ENCODE results near the gene SPATA4. TPM values are rescaled to one million over a fixed set of nuclear protein-coding genes. Genes with fewer than 3 reads are reported as not detected.

The SPATA4 gene
- total RNA-seq (2013; cell fraction: nucleolus; rRNA removed) = not detected in 2 replicates
- 0.11 TPM in 1 of 2 replicates, not detected in the other for total RNA-seq (2014; rRNA removed)
- not detected in 2 replicates for total RNA-seq (2014; rRNA removed; fragmentation: Illumina TruSeq; extraction: Trizol)
- not detected in 2 replicates for total RNA-seq (2021)
- not detected for polyA plus RNA-seq (2011; ENCODE audit: low read depth)
- not detected in 2 replicates for polyA plus RNA-seq (2011; rRNA removed)
- polyA plus RNA-seq (2011; cell fraction: cytosol; rRNA removed) = not detected in 2 replicates
- polyA plus RNA-seq (2011; cell fraction: nucleus; rRNA removed) = not detected in 2 replicates
- polyA plus RNA-seq (2012) = not detected in 2 replicates
- polyA plus RNA-seq (2014; fragmentation: Illumina TruSeq; extraction: Trizol) = not detected in 2 replicates
- not detected for polyA plus RNA-seq (2014; fragmentation: Nextera tagmentation; extraction: Ambion mirVana)
- not detected in 2 replicates for polyA plus RNA-seq (2014; rRNA removed)
- polyA plus RNA-seq (2016; fragmentation: Nextera tagmentation; extraction: Ambion mirVana) = not detected
- not detected in 2 replicates for polyA minus RNA-seq (2011; rRNA and poly(A)+ RNA removed)
- polyA minus RNA-seq (2011; cell fraction: cytosol; rRNA and poly(A)+ RNA removed) = not detected in 2 replicates
- not detected in 2 replicates for polyA minus RNA-seq (2011; cell fraction: nucleus; rRNA and poly(A)+ RNA removed)
- Bru-seq, nascent RNA = percentile 7 among the genes with signal in this experiment
- BruChase-seq, experiment 1, labeled RNA remaining after a 6-hour chase = not detected
- not detected for BruChase-seq, experiment 2, labeled RNA remaining after a 2-hour chase
- long read RNA-seq, experiment 1 = 0 reads
- long read RNA-seq, experiment 2 = 0 reads

DNA sequence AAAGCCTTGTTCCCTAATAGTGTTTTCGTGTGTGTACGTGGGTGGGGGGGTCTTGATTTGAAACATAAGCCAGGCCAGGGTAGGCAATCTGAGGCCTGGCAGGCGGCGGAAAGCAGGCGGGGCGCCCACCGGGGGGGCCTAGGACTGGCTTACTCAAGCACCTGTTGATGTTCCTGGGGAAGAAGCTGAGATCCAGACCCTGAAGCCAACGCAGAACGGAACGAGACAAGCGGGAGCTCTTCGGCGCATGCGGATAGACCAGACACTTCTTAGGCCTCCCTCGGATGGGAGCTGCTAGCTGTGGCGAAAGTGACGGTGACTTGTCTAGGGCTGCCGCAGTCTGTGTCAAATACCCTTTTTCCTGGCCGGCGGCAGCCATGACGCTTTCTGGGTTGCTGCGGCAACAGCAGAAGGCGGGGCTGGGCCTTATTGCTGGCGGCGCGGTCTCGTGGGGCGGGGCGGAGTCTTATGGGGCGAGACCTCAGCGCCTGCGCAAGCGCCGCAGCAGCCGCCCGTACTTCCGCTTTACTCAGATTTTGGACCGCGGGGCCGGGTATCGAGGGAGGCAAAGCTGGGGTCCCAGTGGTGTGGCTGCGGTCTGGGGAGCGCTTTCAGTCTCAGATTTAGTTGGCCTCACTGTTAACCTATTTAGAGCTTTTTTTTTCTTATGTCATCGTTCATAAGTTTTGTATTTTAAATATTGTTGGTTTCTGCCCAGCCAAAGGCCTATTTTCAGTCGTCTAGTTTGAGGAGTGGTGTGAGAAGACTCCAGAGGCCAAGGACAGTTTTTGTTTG, at the start of gene SPATA4:
Gene SPATA4 (minus strand): TSS at position 402 of the 795 bp plus-strand sequence. CDS start 23 bp downstream, at position 379.
- Histone ChIP-seq H3K9me3 (replicated peaks; ENCODE audit: control insufficient read depth, insufficient read depth, low read length) (no peaks in the 10 kb centered on the region; the same call in 1 of the 3 replicates), H3K27ac (ENCODE audit: control insufficient read depth, insufficient read depth) (no peak within 1 kb of the TSS), H3K36me3 (ENCODE audit: control insufficient read depth in 2 of 2, insufficient read depth in 2 of 2, low read length in 1 of 2) (no peaks in the 10 kb centered on the region), H4K20me1 (ENCODE audit: control insufficient read depth, insufficient read depth) (no peaks in the 10 kb centered on the region), H2AFZ (ENCODE audit: control insufficient read depth, low read depth, low read length) (peak within 1 kb of the TSS; percentile 95), H3K4me2 (ENCODE audit: control insufficient read depth, insufficient read depth) (peak within 1 kb of the TSS; percentile 96), H3K79me2 (ENCODE audit: control insufficient read depth, insufficient read depth, low read length) (no peaks in the 10 kb centered on the region), H3K4me3 (peak within 1 kb of the TSS; percentile 66), H3K4me1 (ENCODE audit: control insufficient read depth, insufficient read depth, low read length) (peaks cover 12% of the 10 kb centered on the region), H3K9ac (ENCODE audit: control insufficient read depth, insufficient read depth, low read length) (no peak within 1 kb of the TSS), H3K27me3 (replicated peaks in 1 of 2; ENCODE audit: control insufficient read depth in 2 of 2, insufficient read depth in 2 of 2, low read length in 1 of 2) (peaks cover 0 to 1% of the 10 kb centered on the region in 2 experiments; a peak in 3 of 4 replicates)
- POLR2A ChIA-PET = interaction anchor here (0.6 to 1.0 kb wide), 3 partner anchors 126 to 1075 kb away, joined by 3 to 4 read pairs (median 3); no protein-coding TSS in a partner anchor
- DNase-seq (ENCODE audit: low read depth, low spot score) = peak; percentile 84
- RAD21 ChIA-PET (ENCODE audit: unreplicated experiment) = interaction anchor here (0.7 kb wide), 1 partner anchor 464 kb away, joined by 3 read pairs; no protein-coding TSS in a partner anchor
- no TSS peak for BruUV-seq (replicated peaks)
- in situ Hi-C loops (cut with MboI) (loop anchor here (5.0 kb wide), 1 partner anchor 112 kb away; no protein-coding TSS in a partner anchor), intact Hi-C loops (cut with micrococcal nuclease; ENCODE audit: unreplicated experiment) (loop anchor here (1.0 kb wide), 2 partner anchors 71 to 125 kb away; no protein-coding TSS in a partner anchor)
- CTCF ChIA-PET = interaction anchor here (1.0 to 3.4 kb wide), 6 partner anchors 15 to 146 kb away, joined by 3 to 12 read pairs (median 4); no protein-coding TSS in a partner anchor
- SMC1A ChIA-PET (ENCODE audit: uncharacterized antibody, unreplicated experiment) = interaction anchor here (0.6 to 2.4 kb wide), 11 partner anchors 15 to 1246 kb away, joined by 3 to 9 read pairs (median 3); no protein-coding TSS in a partner anchor
- FAIRE-seq = peak; percentile 89
- ATAC-seq = peak; percentile 99
- WGBS (ENCODE audit: insufficient coverage, insufficient replicate concordance, low lambda C conversion rate, missing lambda C conversion rate) = 2% methylated on average over 45 of the region's 45 CpGs
- peak; percentile 82 for TF ChIP-seq BCL11A (IDR thresholded peaks at IDR 0.05; ENCODE audit: low read depth, low read length)
- TF ChIP-seq RCOR1 (conservative IDR thresholded peaks at IDR 0.05; ENCODE audit: low read depth, low read length) = peak; percentile 73; the same call in 1 of the 2 replicates
- 0 out of 2 replicates have a peak, but pooled peaks have one; percentile 35 for TF ChIP-seq HDGF (IDR thresholded peaks at IDR 0.05)
- no peak for TF ChIP-seq FOS (IDR thresholded peaks at IDR 0.05; ENCODE audit: borderline replicate concordance, extremely low read depth, insufficient read length)
- TF ChIP-seq TAF1 (IDR thresholded peaks at IDR 0.05; ENCODE audit: borderline replicate concordance, low read depth, low read length) = 0 out of 2 replicates have a peak, but pooled peaks have one; percentile 41
- TF ChIP-seq SP1 (IDR thresholded peaks at IDR 0.05; ENCODE audit: low read depth, low read length) = no peak
- TF ChIP-seq ASH2L (IDR thresholded peaks at IDR 0.05; ENCODE audit: borderline replicate concordance, low read depth) = no peak
- TF ChIP-seq, protein P1, sequence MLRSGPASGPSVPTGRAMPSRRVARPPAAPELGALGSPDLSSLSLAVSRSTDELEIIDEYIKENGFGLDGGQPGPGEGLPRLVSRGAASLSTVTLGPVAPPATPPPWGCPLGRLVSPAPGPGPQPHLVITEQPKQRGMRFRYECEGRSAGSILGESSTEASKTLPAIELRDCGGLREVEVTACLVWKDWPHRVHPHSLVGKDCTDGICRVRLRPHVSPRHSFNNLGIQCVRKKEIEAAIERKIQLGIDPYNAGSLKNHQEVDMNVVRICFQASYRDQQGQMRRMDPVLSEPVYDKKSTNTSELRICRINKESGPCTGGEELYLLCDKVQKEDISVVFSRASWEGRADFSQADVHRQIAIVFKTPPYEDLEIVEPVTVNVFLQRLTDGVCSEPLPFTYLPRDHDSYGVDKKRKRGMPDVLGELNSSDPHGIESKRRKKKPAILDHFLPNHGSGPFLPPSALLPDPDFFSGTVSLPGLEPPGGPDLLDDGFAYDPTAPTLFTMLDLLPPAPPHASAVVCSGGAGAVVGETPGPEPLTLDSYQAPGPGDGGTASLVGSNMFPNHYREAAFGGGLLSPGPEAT (IDR thresholded peaks at IDR 0.05; ENCODE audit: low read depth) = peak; percentile 61
- peak; percentile 69 for TF ChIP-seq IRF4 (IDR thresholded peaks at IDR 0.05; ENCODE audit: low read depth, low read length)
- peak; percentile 85 for TF ChIP-seq ATF7 (IDR thresholded peaks at IDR 0.05; ENCODE audit: low read depth)
- peak; percentile 70; the same call in 1 of the 2 replicates for TF ChIP-seq DPF2 (IDR thresholded peaks at IDR 0.05)
- peak; percentile 78 for TF ChIP-seq CREM (IDR thresholded peaks at IDR 0.05; ENCODE audit: low read depth)
- TF ChIP-seq TCF12 (IDR thresholded peaks at IDR 0.05; ENCODE audit: low read depth, low read length) = peak; percentile 50; the same call in 1 of the 2 replicates
- TF ChIP-seq SIN3A (IDR thresholded peaks at IDR 0.05; ENCODE audit: low read depth, low read length) = peak; percentile 93
- TF ChIP-seq SRF (IDR thresholded peaks at IDR 0.05; ENCODE audit: low read depth in 2 of 2, low read length in 2 of 2) = 0 out of 4 replicates have a peak, but pooled peaks of 1 of the 2 experiments have one; percentile 39
- peak; percentile 94 for TF ChIP-seq EED (IDR thresholded peaks at IDR 0.05; ENCODE audit: low read depth)
- TF ChIP-seq TBL1XR1 (IDR thresholded peaks at IDR 0.05; ENCODE audit: low read depth, low read length) = peak; percentile 88
- TF ChIP-seq, protein P2, sequence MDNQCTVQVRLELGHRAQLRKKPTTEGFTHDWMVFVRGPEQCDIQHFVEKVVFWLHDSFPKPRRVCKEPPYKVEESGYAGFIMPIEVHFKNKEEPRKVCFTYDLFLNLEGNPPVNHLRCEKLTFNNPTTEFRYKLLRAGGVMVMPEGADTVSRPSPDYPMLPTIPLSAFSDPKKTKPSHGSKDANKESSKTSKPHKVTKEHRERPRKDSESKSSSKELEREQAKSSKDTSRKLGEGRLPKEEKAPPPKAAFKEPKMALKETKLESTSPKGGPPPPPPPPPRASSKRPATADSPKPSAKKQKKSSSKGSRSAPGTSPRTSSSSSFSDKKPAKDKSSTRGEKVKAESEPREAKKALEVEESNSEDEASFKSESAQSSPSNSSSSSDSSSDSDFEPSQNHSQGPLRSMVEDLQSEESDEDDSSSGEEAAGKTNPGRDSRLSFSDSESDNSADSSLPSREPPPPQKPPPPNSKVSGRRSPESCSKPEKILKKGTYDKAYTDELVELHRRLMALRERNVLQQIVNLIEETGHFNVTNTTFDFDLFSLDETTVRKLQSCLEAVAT (IDR thresholded peaks at IDR 0.05) = peak; percentile 96
